Astrocyte of the spinal cord (primary cell): Measurements from ENCODE around the gene ALG1L2.
"Not testable (repeated sequence)": the region's sequence is repeated elsewhere in the genome, so short reads cannot be mapped to it uniquely, and the experiment has no call there.

Source experiments
- DNase-seq: peaks from one replicate; pipeline ENCODE4 v3.0.0; 2011; ENCODE audit warnings: low read depth, low spot score
- H3K4me3 ChIP-seq: 2 replicates; pipeline ENCODE4 v1.5.1; 2011; ENCODE audit warnings: low read depth, mild to moderate bottlenecking, low read length, moderate library complexity
- in situ Hi-C: cut with HindIII; loops from 2 replicates; pipeline ENCODE4 v1.10.0; 2017; ENCODE audit warnings: low sequenced_read_pairs
- TF ChIP-seq, protein P1 (sequence below): IDR thresholded peaks from 2 replicates; pipeline ENCODE4 v1.5.1; 2012; ENCODE audit warnings: low read depth, mild to moderate bottlenecking, low read length, inconsistent platforms

ALG1L2 gene

GRCh38 chr3:130081351-130081881 is at the start of gene ALG1L2:
ALG1L2 (plus strand) TSS chr3:130081831; CDS start chr3:130082017, 186 bp downstream.
- in situ Hi-C loops, result no loop called here
- TF ChIP-seq, protein P1, sequence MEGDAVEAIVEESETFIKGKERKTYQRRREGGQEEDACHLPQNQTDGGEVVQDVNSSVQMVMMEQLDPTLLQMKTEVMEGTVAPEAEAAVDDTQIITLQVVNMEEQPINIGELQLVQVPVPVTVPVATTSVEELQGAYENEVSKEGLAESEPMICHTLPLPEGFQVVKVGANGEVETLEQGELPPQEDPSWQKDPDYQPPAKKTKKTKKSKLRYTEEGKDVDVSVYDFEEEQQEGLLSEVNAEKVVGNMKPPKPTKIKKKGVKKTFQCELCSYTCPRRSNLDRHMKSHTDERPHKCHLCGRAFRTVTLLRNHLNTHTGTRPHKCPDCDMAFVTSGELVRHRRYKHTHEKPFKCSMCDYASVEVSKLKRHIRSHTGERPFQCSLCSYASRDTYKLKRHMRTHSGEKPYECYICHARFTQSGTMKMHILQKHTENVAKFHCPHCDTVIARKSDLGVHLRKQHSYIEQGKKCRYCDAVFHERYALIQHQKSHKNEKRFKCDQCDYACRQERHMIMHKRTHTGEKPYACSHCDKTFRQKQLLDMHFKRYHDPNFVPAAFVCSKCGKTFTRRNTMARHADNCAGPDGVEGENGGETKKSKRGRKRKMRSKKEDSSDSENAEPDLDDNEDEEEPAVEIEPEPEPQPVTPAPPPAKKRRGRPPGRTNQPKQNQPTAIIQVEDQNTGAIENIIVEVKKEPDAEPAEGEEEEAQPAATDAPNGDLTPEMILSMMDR, result no peak
- no peak for DNase-seq
- no peak within 1 kb of the TSS for H3K4me3 ChIP-seq

GRCh38 chr3:130037126-130037815 is 44.4 kb upstream of the ALG1L2 start:
- in situ Hi-C loops, H3K4me3 ChIP-seq: not testable (repeated sequence)
- peak; percentile 1 for DNase-seq

- in situ Hi-C loops, result not testable (repeated sequence)
Observed at GRCh38 chr3:130042736-130043135, 38.9 kb upstream of the ALG1L2 start.

DNA sequence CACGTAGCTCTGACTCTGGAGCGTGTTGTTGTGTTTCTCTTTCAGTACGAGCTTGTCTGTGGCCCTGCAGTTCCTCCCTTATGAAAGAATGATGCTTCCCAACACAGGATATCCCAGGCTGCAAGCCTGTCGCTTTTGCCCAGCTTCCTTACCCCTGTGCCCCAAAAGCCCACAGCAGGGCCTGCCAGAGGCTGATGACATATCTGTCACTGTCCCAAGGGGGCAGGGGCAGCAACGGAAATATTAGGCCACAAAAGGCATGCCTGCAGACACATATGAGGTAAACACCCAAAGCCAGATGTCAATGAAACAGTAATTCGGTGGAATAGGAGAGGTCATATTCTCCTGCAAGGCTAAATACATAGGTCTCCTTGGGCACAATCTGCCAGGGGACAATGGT is 38.0 kb upstream of the ALG1L2 start:
- DNase-seq, H3K4me3 ChIP-seq, in situ Hi-C loops: not testable (repeated sequence)

More at GRCh38 chr3:130042736-130043135, 38.9 kb upstream of the ALG1L2 start:
- not testable (repeated sequence) for H3K4me3 ChIP-seq, DNase-seq

DNA sequence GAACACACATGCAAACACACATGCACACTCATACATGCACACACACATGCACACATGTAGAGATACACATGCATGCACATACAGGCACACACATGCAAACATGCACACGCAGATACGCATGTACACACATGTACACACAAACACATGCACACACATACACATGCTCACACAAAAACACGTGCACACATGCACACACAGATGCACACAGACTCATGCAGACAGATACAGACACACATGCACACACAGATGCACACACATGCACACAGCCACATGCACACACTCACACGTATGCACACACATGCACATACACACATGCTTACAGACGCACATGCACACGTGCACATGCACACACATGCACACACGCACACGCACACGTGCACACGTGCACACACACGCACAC is 37.3 kb upstream of the ALG1L2 start:
- TF ChIP-seq, protein P1, result no peak
- no peak overlapping the region for H3K4me3 ChIP-seq
- in situ Hi-C loops, result no loop called here
- DNase-seq, result no peak

GRCh38 chr3:130048726-130049125 is 32.9 kb upstream of the ALG1L2 start:
- TF ChIP-seq, protein P1, result no peak
- DNase-seq, result no peak
- no peak overlapping the region for H3K4me3 ChIP-seq
- in situ Hi-C loops, result no loop called here

- H3K4me3 ChIP-seq, in situ Hi-C loops, DNase-seq: not testable (repeated sequence)
Observed at GRCh38 chr3:130052366-130052765, 29.3 kb upstream of the ALG1L2 start.

DNA sequence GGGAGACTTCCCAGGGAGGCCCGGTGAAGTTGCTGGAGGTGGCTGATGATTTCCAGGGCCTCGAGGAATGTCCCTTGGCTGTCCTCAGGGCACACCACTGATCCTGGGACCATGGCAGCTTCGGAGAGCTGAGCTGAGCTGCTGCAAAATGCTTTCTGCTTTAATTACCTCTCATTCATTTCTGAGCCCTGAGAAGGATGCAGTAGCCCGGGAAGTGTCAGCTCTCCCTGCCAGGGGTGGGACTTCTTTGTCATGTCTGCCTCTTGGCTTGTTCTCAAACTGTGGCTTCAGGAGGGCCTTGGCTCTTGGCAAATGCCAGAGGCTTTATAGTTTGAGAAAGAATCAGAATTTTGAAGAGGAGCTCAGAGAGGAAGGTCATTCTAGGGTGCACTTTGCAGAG is 28.7 kb upstream of the ALG1L2 start:
- H3K4me3 ChIP-seq, in situ Hi-C loops, DNase-seq: not testable (repeated sequence)

GRCh38 chr3:130057536-130058266 is 23.9 kb upstream of the ALG1L2 start:
- H3K4me3 ChIP-seq, in situ Hi-C loops, DNase-seq: not testable (repeated sequence)

DNA sequence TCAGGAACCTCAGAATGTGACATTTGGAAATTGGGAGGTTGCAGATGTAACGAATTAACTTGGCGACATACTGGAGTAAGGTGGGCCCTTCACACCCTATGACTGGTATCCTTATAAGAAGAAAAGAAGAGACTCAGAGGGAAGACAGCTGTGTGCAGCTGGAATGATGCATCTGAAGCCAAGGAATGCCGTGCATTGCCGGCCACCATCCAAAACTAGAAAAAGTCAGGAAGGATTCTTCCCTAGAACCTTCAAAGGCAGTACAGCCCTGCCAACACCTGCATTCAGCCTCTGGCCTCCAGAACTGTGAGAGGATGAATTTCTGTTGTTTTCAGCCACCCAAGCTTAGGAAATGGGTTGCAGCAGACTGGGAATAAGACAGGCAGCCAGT is 23.4 kb upstream of the ALG1L2 start:
- in situ Hi-C loops, DNase-seq: not testable (repeated sequence)

GRCh38 chr3:130058716-130059115 is 22.9 kb upstream of the ALG1L2 start:
- in situ Hi-C loops, H3K4me3 ChIP-seq: not testable (repeated sequence)

More for the DNA sequence above, 23.4 kb upstream of the ALG1L2 start:
- H3K4me3 ChIP-seq, result not testable (repeated sequence)

GRCh38 chr3:130059162-130059561 is 22.5 kb upstream of the ALG1L2 start:
- DNase-seq, H3K4me3 ChIP-seq, in situ Hi-C loops: not testable (repeated sequence)

More at GRCh38 chr3:130058716-130059115, 22.9 kb upstream of the ALG1L2 start:
- not testable (repeated sequence) for DNase-seq
